TTC549 (cell line): ENCODE data around the gene DTD1.

ENCODE experiments used
- FAIRE-seq: peaks from 2 replicates; lab custom pipeline; 2012; peaks lifted over from hg19 to GRCh38; lab: Jason Lieb, UNC

Gene DTD1

GRCh38 chr20:18663932-18664331 is 76.1 kb downstream of the DTD1 start:
- FAIRE-seq, result no peak

GRCh38 chr20:18665135-18665534 is 77.3 kb downstream of the DTD1 start:
- no peak for FAIRE-seq

DNA sequence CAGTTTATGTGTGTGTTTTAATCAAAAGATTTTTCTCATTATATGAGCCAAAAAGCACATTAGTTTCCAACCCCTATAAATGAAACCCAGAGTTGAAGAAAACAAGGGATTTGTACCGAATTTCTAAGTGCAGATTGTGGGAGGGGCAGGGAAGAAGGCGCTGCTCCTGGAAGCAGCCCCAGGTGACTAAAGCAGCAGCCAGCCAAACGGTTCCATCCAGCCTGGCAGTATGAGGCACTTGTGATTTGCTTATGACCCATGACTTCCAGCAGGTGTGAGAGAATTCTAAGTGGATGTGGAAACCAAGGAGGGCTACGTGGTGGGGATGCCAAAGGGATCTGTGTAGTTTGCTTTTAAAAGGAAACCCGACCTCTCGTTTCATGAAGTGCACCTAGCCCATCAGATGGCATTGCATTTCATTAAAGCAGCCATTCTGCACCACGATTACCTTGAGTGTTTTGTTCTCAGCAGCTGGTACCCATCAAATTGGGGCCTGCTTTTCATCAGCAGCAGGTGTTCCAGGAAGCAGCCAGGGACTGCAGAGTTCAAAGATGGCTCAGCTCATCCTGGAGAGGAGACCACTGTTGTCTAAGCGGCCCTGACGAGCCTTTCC is 79.1 kb downstream of the DTD1 start:
- no peak for FAIRE-seq

DNA sequence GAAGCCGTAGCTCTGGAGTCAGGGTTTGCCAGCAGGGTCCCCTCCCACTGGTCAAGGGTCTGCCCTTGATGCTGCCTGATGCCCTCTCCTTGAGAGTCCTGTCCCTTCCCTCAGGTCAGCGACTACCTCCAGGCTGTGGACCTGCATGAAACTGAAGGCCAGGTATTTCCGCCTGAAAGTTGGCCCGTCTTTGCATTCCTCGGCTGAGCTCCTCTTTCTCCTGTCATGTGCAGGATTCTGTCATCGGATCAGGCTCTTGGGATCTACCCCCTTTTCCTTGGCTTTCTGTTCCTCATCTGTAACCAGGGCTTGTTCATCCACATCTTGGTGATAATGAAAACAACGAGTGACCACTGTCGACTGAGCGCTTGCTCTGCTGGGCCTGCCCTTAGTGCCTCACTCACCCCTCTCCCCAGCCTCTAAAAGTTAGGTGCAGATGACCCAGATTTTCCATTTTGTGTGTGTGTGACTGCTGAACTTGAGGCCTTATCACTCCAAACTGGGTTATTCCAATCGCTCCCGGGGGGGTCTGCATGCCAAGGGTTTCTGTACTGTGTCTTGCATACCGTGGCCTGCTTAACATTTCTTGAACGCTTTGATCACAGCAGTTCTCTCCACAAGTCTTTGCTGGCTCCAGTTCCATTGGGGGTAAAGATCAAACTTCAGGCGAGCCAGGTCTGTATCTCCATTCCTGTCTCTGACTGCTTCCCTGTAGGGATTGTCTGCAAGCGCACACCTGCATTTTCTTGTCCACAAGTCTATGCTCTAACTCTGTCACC is 81.6 kb downstream of the DTD1 start:
- no peak for FAIRE-seq

DNA sequence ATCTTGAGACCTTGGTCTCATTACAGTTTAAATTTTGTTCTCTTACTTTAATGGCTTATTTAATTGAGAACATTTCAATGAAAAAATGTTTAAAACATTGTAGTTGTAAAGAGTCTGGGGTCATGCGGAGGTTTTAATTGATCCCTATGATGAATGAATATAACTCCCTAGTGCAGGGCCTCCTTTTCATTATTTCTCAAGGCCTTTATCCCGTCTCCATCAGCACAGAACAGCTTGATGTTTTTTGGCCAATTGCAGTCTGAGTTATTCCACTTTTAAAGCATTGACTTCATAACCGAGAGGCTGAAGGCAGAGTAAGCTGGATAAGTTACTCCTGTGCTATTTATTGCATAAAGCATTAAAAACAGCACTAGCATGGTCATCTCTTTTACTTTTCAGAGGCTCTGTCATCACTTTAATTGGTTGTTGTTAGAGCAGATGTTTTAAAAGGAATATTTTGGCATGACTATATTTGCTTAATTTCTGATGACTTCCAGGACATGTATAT is 83.4 kb downstream of the DTD1 start:
- no peak for FAIRE-seq

- no peak for FAIRE-seq
Observed at GRCh38 chr20:18672834-18673233, 85.0 kb downstream of the DTD1 start.

GRCh38 chr20:18676396-18676795 is 88.5 kb downstream of the DTD1 start:
- FAIRE-seq, result no peak

GRCh38 chr20:18677126-18677525 is 89.3 kb downstream of the DTD1 start:
- FAIRE-seq, result no peak

GRCh38 chr20:18678549-18679419 is 90.9 kb downstream of the DTD1 start:
- no peak for FAIRE-seq

DNA sequence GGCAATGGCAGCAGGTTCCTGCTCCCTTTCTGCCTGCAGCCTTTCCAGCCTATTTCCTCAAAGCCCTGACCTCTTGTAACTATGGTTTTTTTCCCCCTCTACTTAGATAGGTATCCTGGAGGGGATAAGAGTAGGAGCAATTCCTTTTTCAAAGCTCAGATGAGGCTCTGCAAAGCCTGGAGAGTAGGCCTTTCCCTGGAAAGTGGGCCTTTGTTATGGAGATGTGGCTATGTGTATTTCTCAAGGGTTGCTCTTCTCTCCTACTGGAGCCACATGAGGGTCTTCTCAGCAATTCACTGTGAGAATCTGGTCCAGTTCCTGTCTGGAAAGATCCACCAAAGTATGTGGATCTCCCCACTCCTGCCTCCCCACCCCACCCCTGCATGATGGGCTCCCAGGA is 96.0 kb downstream of the DTD1 start:
- no peak for FAIRE-seq

- FAIRE-seq, result no peak
Observed at GRCh38 chr20:18684775-18685174, 96.9 kb downstream of the DTD1 start.

GRCh38 chr20:18685406-18685805 is 97.6 kb downstream of the DTD1 start:
- FAIRE-seq, result no peak

DNA sequence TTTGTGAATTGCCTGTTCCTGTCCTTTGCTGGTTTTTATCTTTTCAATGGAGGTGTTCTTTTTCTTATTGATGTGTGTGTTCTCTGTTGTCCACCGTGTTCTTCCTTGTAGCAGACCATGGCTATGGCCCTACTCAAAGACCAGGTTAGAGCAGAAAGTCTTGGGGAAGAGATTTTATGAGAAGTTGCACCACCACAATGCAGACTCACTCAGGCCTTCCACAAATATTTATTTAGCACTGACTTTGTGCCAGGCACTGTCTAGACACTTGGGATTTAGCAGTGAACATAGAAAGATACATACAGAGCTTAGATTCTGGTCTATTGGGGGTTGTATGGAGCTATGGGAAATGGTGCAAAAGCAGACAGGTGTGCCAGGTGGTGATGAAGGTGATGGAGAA is 98.8 kb downstream of the DTD1 start:
- no peak for FAIRE-seq

DNA sequence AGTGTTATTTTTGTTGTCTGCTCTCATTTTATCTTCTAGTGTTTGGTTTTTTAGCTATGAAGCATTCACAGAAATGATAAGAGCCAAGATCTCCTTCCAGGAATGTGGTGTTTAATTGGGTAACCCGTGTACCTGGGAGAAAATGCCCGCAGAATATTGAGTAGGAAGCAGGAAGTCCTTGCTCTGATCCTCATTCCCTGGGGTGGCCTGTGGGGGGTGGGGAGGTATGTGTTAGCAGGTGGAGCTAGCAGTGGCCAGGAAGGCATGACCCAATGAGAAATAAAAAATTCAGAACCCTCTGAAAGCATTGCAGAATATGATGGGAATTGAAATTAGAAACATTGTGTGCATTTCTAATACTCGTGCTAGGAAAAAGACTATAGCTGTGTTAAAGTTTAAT is 100.8 kb downstream of the DTD1 start:
- no peak for FAIRE-seq

- FAIRE-seq, result no peak
Observed at GRCh38 chr20:18689557-18689956, 101.7 kb downstream of the DTD1 start.

DNA sequence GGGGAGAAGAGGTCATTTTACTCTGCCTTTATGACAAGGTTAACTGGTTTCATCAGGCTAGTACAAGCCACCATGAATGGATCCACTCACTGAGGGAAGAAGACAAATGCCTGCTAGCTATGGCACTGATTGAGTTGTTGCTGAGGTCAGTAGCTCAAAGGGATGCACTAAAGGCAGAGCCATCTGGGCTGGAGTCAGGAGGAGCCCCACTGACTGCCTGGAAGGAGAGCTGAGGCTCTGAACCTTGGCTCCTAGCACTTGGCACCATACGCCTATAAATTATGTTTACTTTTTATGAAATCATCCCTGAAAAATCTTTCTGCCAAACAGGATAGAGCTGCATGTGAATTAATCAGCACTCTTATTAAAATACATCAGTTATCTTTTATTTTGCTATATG is 104.6 kb downstream of the DTD1 start:
- FAIRE-seq, result no peak

- no peak for FAIRE-seq
Observed at GRCh38 chr20:18694071-18694470, 106.2 kb downstream of the DTD1 start.

- FAIRE-seq, result no peak
Observed at GRCh38 chr20:18695175-18695574, 107.3 kb downstream of the DTD1 start.

GRCh38 chr20:18698735-18699380 is 111.0 kb downstream of the DTD1 start:
- FAIRE-seq, result no peak

- no peak for FAIRE-seq
Observed at GRCh38 chr20:18701969-18702368, 114.1 kb downstream of the DTD1 start.

DNA sequence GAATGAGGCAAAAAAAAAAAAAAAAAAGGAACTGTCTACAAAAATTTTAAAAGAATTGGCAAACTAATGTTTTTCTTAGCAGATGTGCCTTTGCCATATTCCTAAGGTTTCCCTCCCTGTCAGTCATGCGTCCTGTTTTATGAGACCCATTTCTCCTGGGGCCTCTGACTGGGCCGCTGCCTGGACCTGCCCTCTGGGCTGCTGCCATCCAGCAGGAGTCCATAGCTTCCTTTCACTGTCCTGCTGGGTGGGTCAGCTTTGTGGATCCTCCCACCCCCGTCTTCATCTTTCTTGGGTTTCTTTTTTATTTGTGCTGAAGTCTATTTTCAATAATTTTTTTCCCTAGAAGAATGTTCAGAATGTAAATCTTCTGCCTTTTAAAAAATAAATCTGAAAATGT is 114.9 kb downstream of the DTD1 start:
- FAIRE-seq, result no peak

DNA sequence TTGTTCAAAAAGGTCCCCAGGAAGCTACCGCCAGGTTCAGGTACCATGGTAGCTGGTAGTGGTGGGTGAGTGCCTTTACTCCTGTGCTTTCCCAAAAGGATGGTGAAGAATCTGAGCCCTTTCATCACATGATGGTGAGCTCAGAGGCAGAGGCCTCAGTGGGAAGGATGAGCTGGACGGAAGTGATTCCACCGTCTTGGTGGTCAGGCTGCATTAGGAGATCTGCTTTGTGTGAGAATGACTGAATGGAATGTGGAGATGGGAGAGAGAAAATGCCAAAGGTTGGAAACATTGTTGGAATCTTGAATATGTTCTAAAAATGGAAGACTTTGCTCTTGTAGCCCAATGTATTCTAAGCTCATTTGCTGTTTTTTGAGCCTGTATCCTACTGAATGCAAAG is 117.6 kb downstream of the DTD1 start:
- no peak for FAIRE-seq
